Liver (tissue), 3 donors: ENCODE data around the gene GRIN3A.

Source experiments
- ATF3 ChIP-seq: IDR thresholded peaks from 2 replicates; pipeline ENCODE4 v1.6.1; 2016; ENCODE audit warnings: antibody characterized with exemption
- EGR1 ChIP-seq, 2 donors: IDR thresholded peaks; 2 replicates each; pipeline ENCODE4 v1.6.1; 2016 to 2018; ENCODE audit warnings: antibody characterized with exemption in 2 of 2, low read depth in 2 of 2
- FOXA1 ChIP-seq: IDR thresholded peaks from 2 replicates; pipeline ENCODE4 v1.6.1; 2016; ENCODE audit warnings: antibody characterized with exemption
- GABPA ChIP-seq, 2 donors: IDR thresholded peaks in 1 of 2; conservative IDR thresholded peaks in 1 of 2; 2 replicates each; pipeline ENCODE4 v1.6.1; 2016; ENCODE audit warnings: antibody characterized with exemption in 2 of 2, mild to moderate bottlenecking in 1 of 2, moderate library complexity in 1 of 2
- HNF4G ChIP-seq: IDR thresholded peaks from 2 replicates; pipeline ENCODE4 v1.6.1; 2016; ENCODE audit warnings: antibody characterized with exemption
- MAX ChIP-seq: IDR thresholded peaks from 2 replicates; pipeline ENCODE4 v1.6.1; 2016; ENCODE audit warnings: antibody characterized with exemption
- NR2F2 ChIP-seq: IDR thresholded peaks from 2 replicates; pipeline ENCODE4 v1.6.1; 2016; ENCODE audit warnings: antibody characterized with exemption
- SP1 ChIP-seq: IDR thresholded peaks from 2 replicates; pipeline ENCODE4 v1.6.1; 2018; ENCODE audit warnings: antibody characterized with exemption, mild to moderate bottlenecking
- ZBTB33 ChIP-seq: IDR thresholded peaks from 2 replicates; pipeline ENCODE4 v1.6.1; 2016; ENCODE audit warnings: antibody characterized with exemption
- TF ChIP-seq, protein P1 (sequence below): fragments of 150-350 bp; IDR thresholded peaks from 2 replicates; pipeline ENCODE4 v1.5.1; 2017; ENCODE audit warnings: improper control_type of control experiment, low read depth, low read length; ENCODE audit not compliant: missing input control
- TF ChIP-seq, protein P2 (sequence below): IDR thresholded peaks from 2 replicates; pipeline ENCODE4 v1.6.1; 2016; ENCODE audit warnings: antibody characterized with exemption, mild to moderate bottlenecking
- donor health status: healthy.
- donor health status: healthy.

DNA sequence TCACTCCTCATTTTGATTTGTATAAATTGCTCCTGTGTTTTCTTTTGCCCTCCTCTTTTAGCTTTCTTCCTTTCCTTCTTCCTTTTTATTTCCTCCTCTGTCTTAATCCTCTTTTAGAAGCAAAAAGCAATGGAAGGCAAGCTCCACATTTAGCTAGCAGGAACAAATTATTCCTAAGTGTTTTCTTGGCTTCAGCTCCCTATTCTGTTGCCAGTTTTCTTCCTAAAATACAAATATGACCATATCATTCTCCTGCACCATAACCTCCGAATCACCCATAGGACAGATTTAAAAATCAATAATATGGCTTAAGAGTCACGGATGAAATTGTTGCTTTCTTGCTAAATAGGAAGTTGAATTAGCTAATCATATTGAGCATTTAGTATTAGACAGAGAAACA lies 49.4 kb downstream of the GRIN3A start:
- TF ChIP-seq, protein P1, sequence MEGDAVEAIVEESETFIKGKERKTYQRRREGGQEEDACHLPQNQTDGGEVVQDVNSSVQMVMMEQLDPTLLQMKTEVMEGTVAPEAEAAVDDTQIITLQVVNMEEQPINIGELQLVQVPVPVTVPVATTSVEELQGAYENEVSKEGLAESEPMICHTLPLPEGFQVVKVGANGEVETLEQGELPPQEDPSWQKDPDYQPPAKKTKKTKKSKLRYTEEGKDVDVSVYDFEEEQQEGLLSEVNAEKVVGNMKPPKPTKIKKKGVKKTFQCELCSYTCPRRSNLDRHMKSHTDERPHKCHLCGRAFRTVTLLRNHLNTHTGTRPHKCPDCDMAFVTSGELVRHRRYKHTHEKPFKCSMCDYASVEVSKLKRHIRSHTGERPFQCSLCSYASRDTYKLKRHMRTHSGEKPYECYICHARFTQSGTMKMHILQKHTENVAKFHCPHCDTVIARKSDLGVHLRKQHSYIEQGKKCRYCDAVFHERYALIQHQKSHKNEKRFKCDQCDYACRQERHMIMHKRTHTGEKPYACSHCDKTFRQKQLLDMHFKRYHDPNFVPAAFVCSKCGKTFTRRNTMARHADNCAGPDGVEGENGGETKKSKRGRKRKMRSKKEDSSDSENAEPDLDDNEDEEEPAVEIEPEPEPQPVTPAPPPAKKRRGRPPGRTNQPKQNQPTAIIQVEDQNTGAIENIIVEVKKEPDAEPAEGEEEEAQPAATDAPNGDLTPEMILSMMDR, result no peak
- TF ChIP-seq, protein P2, sequence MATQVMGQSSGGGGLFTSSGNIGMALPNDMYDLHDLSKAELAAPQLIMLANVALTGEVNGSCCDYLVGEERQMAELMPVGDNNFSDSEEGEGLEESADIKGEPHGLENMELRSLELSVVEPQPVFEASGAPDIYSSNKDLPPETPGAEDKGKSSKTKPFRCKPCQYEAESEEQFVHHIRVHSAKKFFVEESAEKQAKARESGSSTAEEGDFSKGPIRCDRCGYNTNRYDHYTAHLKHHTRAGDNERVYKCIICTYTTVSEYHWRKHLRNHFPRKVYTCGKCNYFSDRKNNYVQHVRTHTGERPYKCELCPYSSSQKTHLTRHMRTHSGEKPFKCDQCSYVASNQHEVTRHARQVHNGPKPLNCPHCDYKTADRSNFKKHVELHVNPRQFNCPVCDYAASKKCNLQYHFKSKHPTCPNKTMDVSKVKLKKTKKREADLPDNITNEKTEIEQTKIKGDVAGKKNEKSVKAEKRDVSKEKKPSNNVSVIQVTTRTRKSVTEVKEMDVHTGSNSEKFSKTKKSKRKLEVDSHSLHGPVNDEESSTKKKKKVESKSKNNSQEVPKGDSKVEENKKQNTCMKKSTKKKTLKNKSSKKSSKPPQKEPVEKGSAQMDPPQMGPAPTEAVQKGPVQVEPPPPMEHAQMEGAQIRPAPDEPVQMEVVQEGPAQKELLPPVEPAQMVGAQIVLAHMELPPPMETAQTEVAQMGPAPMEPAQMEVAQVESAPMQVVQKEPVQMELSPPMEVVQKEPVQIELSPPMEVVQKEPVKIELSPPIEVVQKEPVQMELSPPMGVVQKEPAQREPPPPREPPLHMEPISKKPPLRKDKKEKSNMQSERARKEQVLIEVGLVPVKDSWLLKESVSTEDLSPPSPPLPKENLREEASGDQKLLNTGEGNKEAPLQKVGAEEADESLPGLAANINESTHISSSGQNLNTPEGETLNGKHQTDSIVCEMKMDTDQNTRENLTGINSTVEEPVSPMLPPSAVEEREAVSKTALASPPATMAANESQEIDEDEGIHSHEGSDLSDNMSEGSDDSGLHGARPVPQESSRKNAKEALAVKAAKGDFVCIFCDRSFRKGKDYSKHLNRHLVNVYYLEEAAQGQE, result no peak
- TF ChIP-seq EGR1 (IDR thresholded peaks at IDR 0.05; ENCODE audit: low read depth in 2 of 2) (no peak), MAX (no peak), HNF4G (no peak), GABPA (IDR thresholded peaks at IDR 0.05 in 1 of 2, conservative IDR thresholded peaks at IDR 0.05 in 1 of 2) (no peak), NR2F2 (no peak), SP1 (no peak), ZBTB33 (no peak), FOXA1 (no peak), ATF3 (no peak)
